Esophagus squamous epithelium (tissue), 5 donors: ENCODE measurements around the gene PMEPA1. TPM values are rescaled to one million over a fixed set of nuclear protein-coding genes. Genes with fewer than 3 reads are reported as not detected.

Experiments used
- DNase-seq: peaks from one replicate; lab custom pipeline; 2025; lab: John Stamatoyannopoulos, UW
- H3K27ac ChIP-seq, 4 donors: fragments of 200-600 bp; sonication (generic); one replicate each; pipeline ENCODE4 v1.5.1; 2016 to 2019; ENCODE audit warnings: mild to moderate bottlenecking in 1 of 4
- H3K27me3 ChIP-seq, 4 donors: fragments of 200-600 bp; sonication (generic); 1 replicate in 3 of 4; 2 replicates in 1 of 4; pipeline versions ENCODE4 v1.5.1 to v1.6.0; 2017 to 2021; ENCODE audit warnings: antibody characterized with exemption in 1 of 4
- H3K36me3 ChIP-seq, 3 donors: fragments of 200-600 bp; sonication (generic); one replicate each; pipeline ENCODE4 v1.5.1; 2016 to 2019
- H3K4me1 ChIP-seq, 3 donors: fragments of 200-600 bp; sonication (generic); one replicate each; pipeline ENCODE4 v1.5.1; 2017 to 2019
- H3K4me3 ChIP-seq, 4 donors: fragments of 200-600 bp; sonication (generic); 1 replicate in 3 of 4; 2 replicates in 1 of 4; pipeline ENCODE4 v1.5.1; 2016 to 2019; ENCODE audit warnings: mild to moderate bottlenecking in 2 of 4, moderate library complexity in 1 of 4
- H3K9me3 ChIP-seq, 3 donors: fragments of 200-600 bp; sonication (generic); one replicate each; pipeline ENCODE4 v1.5.1; 2016 to 2019
- CTCF ChIP-seq, 6 experiments: fragments of 450-650 bp in 4 of 6; fragments of 200-600 bp in 2 of 6; sonication (generic) in 2 of 6; IDR thresholded peaks; one replicate each; pipeline ENCODE4 v1.5.1; 2016 to 2019; ENCODE audit warnings: antibody characterized with exemption in 6 of 6, mild to moderate bottlenecking in 4 of 6, moderate library complexity in 4 of 6
- POLR2A ChIP-seq, 4 donors: fragments of 450-650 bp; IDR thresholded peaks; one replicate each; pipeline ENCODE4 v1.6.1; 2017; ENCODE audit warnings: antibody characterized with exemption in 4 of 4, mild to moderate bottlenecking in 4 of 4, moderate library complexity in 3 of 4
- WGBS, 2 donors: methylation state at CpG; one replicate each; pipeline ENCODE4 v1.1.5; 2018; 5-methylcytosine and 5-hydroxymethylcytosine counted together
- intact Hi-C: fragments of 100-400 bp; cut with DNase I; formaldehyde crosslinking; loops from one replicate; pipeline ENCODE4 v1.15.0; 2022
- total RNA-seq, 4 donors: library from RNA; depleted of rRNA; stranded (reverse); fragments of >200 nt; gene quantifications; one replicate each; pipeline ENCODE4 v1.1.0, GENCODE V29; 2016
- donor health status: DM: yes; HTN: yes; CAD: no.

The PMEPA1 gene
- total RNA-seq, 4 donors from 2014 or later: 0.95 to 4.6 (median 2.6) TPM

- Histone ChIP-seq H3K27me3 (peaks cover 0 to 17% (median 0%) of the 10 kb centered on the region in 4 donors), H3K9me3 (no peaks in the 10 kb centered on the region), H3K36me3 (no peaks in the 10 kb centered on the region), H3K4me3 (no peak overlapping the region), H3K27ac (no peak overlapping the region), H3K4me1 (peaks cover 0 to 6% (median 0%) of the 10 kb centered on the region in 3 donors)
- WGBS, 2 donors: 29 to 33% methylated on average over 3 of the region's 3 CpGs
- intact Hi-C loops: no loop called here
- DNase-seq: no peak
- TF ChIP-seq POLR2A (IDR thresholded peaks at IDR 0.05) (no peak), CTCF (IDR thresholded peaks at IDR 0.05) (no peak)
These were observed 18.0 kb upstream of the PMEPA1 start for GRCh38 chr20:57727863-57728262.

- no peak for TF ChIP-seq CTCF (IDR thresholded peaks at IDR 0.05)
- no peak for TF ChIP-seq POLR2A (IDR thresholded peaks at IDR 0.05)
- H3K4me1 ChIP-seq: peaks cover 0 to 5% (median 0%) of the 10 kb centered on the region in 3 donors
- WGBS, 2 donors: 65 to 100% methylated on average over 2 to 5 of the region's 9 CpGs
These were observed 15.8 kb upstream of the PMEPA1 start for GRCh38 chr20:57725636-57726035.

GRCh38 chr20:57724610-57725405 lies 15.0 kb upstream of the PMEPA1 start:
- Histone ChIP-seq H3K9me3 (no peaks in the 10 kb centered on the region), H3K27me3 (peaks cover 0 to 21% (median 0%) of the 10 kb centered on the region in 4 donors), H3K36me3 (no peaks in the 10 kb centered on the region), H3K27ac (no peak overlapping the region), H3K4me3 (no peak overlapping the region), H3K4me1 (no peaks in the 10 kb centered on the region)
- no peak for DNase-seq
- intact Hi-C loops: no loop called here
- no peak for TF ChIP-seq CTCF (IDR thresholded peaks at IDR 0.05)
- no peak for TF ChIP-seq POLR2A (IDR thresholded peaks at IDR 0.05)
- 78 to 92% methylated on average over 10 to 15 of the region's 16 CpGs for WGBS, 2 donors

More at GRCh38 chr20:57725636-57726035, 15.8 kb upstream of the PMEPA1 start:
- intact Hi-C loops: no loop called here
- no peak for DNase-seq
- Histone ChIP-seq H3K27me3 (peaks cover 0 to 21% (median 0%) of the 10 kb centered on the region in 4 donors), H3K4me3 (no peak overlapping the region), H3K27ac (no peak overlapping the region), H3K9me3 (no peaks in the 10 kb centered on the region), H3K36me3 (no peaks in the 10 kb centered on the region)

- no peak for TF ChIP-seq CTCF (IDR thresholded peaks at IDR 0.05)
- Histone ChIP-seq H3K9me3 (no peaks in the 10 kb centered on the region), H3K27ac (no peak overlapping the region), H3K27me3 (peaks cover 0 to 21% (median 0%) of the 10 kb centered on the region in 4 donors), H3K4me1 (peaks cover 3 to 4% (median 3%) of the 10 kb centered on the region in 3 donors), H3K36me3 (no peaks in the 10 kb centered on the region), H3K4me3 (no peak overlapping the region)
- intact Hi-C loops: no loop called here
- 78 to 91% methylated on average over 3 to 6 of the region's 7 CpGs for WGBS, 2 donors
- DNase-seq: no peak
These were observed 14.0 kb upstream of the PMEPA1 start for GRCh38 chr20:57723816-57724215.

GRCh38 chr20:57719951-57720350 lies 10.1 kb upstream of the PMEPA1 start:
- H3K4me1 ChIP-seq: peaks cover 5 to 28% (median 14%) of the 10 kb centered on the region in 3 donors
- H3K4me3 ChIP-seq: no peak overlapping the region
- TF ChIP-seq POLR2A (IDR thresholded peaks at IDR 0.05) (no peak), CTCF (IDR thresholded peaks at IDR 0.05) (no peak)
- H3K27me3 ChIP-seq: peaks cover 0 to 14% (median 0%) of the 10 kb centered on the region in 4 donors
- no peaks in the 10 kb centered on the region for H3K9me3 ChIP-seq
- H3K36me3 ChIP-seq: no peaks in the 10 kb centered on the region
- intact Hi-C loops: no loop called here
- H3K27ac ChIP-seq: no peak overlapping the region
- WGBS, 2 donors: 52 to 61% methylated on average over 2 to 3 of the region's 4 CpGs
- no peak for DNase-seq
